Osteoblast (primary cell): ENCODE data around the gene WDFY4. TPM values are rescaled to one million over a fixed set of nuclear protein-coding genes. Genes with fewer than 3 reads are reported as not detected.

Experiments used
- DNase-seq: peaks from one replicate; pipeline ENCODE4 v3.0.0; 2011; ENCODE audit warnings: low spot score, mixed read lengths; ENCODE audit not compliant: insufficient read length; ENCODE audit errors: missing footprints
- H2AFZ ChIP-seq: 2 replicates; pipeline ENCODE4 v1.6.0; 2011; ENCODE audit warnings: mild to moderate bottlenecking, low read length
- H3K27ac ChIP-seq: 2 replicates; pipeline ENCODE4 v1.5.1; 2011; ENCODE audit warnings: mild to moderate bottlenecking, low read depth, low read length, moderate library complexity
- H3K27me3 ChIP-seq: 2 replicates; pipeline ENCODE4 v1.6.0; 2012; ENCODE audit warnings: mild to moderate bottlenecking, control low read depth, inconsistent platforms, low read length, moderate library complexity; ENCODE audit not compliant: insufficient read depth
- H3K36me3 ChIP-seq: 2 replicates; pipeline ENCODE4 v1.5.1; 2011; ENCODE audit warnings: mild to moderate bottlenecking, low read length, control low read depth, moderate library complexity; ENCODE audit not compliant: insufficient read depth
- H3K4me1 ChIP-seq: 2 replicates; pipeline ENCODE4 v1.5.1; 2011; ENCODE audit warnings: mild to moderate bottlenecking, low read length, control low read depth, moderate library complexity; ENCODE audit not compliant: insufficient read depth
- H3K4me2 ChIP-seq: 2 replicates; pipeline ENCODE4 v1.6.0; 2011; ENCODE audit warnings: mild to moderate bottlenecking, low read length; ENCODE audit not compliant: insufficient read depth
- H3K4me3 ChIP-seq: fragments of 200-600 bp; sonication (generic); 3 replicates; pipeline ENCODE4 v1.5.1; 2012; ENCODE audit warnings: mild to moderate bottlenecking, low read length, inconsistent platforms; ENCODE audit not compliant: insufficient read depth
- H3K79me2 ChIP-seq: 2 replicates; pipeline ENCODE4 v1.6.0; 2012; ENCODE audit warnings: mild to moderate bottlenecking, low read length, control low read depth, inconsistent platforms; ENCODE audit not compliant: insufficient read depth
- H3K9me3 ChIP-seq: 2 replicates; pipeline ENCODE4 v1.5.1; 2011; ENCODE audit warnings: low read depth, low read length, control low read depth
- H4K20me1 ChIP-seq: 2 replicates; pipeline ENCODE4 v1.6.0; 2012; ENCODE audit warnings: mild to moderate bottlenecking, low read length, control low read depth; ENCODE audit not compliant: insufficient read depth
- CTCF ChIP-seq: IDR thresholded peaks from 2 replicates; pipeline ENCODE4 v1.5.1; 2011; ENCODE audit warnings: mild to moderate bottlenecking, low read depth, low read length, moderate library complexity; ENCODE audit errors: extremely low read depth
- total RNA-seq: library from RNA; depleted of rRNA; stranded (reverse); fragments of >200 nt; gene quantifications from 2 replicates; pipeline ENCODE4 v1.2.3, GENCODE V29; 2012

Gene WDFY4
- total RNA-seq, 1 donor = 0.36 TPM

DNA sequence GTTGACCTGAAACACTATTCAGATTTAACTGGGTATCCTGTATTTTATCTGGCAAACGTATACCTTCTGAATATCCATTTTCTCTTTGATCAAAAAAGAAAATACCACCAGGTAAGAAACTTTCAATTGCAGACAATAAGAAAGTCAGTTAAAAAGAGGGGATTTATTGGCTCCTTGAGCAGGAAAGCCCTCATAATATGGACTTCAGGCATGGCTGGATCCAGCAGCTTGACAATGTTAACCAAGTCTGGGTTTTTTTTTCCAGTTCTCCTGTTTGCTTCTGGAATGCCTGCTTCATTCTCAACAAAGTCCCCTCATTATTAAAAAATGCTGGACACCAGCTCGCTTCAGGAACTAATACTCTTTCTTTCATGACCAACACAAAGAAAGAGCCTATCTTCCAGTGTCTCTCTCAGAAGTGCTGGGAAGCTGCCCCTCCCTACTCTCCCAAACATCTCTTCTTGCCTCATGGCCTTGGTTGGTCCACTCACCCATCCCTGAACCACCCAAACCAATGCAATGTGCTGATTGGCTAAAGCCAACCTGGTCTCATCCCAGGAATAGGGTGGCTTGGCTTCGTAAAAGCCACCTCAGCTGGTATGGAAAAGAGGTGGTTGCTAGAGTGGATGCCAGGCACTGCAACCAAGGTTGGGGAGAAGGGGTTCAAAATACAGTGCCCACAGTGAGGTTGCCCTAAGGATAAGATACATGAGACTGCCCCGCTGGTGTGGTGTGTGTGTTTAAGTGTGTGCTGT lies 30.6 kb upstream of the WDFY4 start:
- H2AFZ ChIP-seq = no peak overlapping the region
- H3K79me2 ChIP-seq = peaks cover 51% of the 10 kb centered on the region
- H3K9me3 ChIP-seq = no peaks in the 10 kb centered on the region
- H3K4me1 ChIP-seq = peaks cover 20% of the 10 kb centered on the region
- H3K27me3 ChIP-seq = no peaks in the 10 kb centered on the region
- DNase-seq = peak; percentile 52
- peaks cover 5% of the 10 kb centered on the region for H3K36me3 ChIP-seq
- no peaks in the 10 kb centered on the region for H4K20me1 ChIP-seq
- H3K27ac ChIP-seq = peak overlapping the region; percentile 15
- TF ChIP-seq CTCF = no peak
- H3K4me2 ChIP-seq = peak overlapping the region; percentile 95
- peak overlapping the region; percentile 45 for H3K4me3 ChIP-seq

DNA sequence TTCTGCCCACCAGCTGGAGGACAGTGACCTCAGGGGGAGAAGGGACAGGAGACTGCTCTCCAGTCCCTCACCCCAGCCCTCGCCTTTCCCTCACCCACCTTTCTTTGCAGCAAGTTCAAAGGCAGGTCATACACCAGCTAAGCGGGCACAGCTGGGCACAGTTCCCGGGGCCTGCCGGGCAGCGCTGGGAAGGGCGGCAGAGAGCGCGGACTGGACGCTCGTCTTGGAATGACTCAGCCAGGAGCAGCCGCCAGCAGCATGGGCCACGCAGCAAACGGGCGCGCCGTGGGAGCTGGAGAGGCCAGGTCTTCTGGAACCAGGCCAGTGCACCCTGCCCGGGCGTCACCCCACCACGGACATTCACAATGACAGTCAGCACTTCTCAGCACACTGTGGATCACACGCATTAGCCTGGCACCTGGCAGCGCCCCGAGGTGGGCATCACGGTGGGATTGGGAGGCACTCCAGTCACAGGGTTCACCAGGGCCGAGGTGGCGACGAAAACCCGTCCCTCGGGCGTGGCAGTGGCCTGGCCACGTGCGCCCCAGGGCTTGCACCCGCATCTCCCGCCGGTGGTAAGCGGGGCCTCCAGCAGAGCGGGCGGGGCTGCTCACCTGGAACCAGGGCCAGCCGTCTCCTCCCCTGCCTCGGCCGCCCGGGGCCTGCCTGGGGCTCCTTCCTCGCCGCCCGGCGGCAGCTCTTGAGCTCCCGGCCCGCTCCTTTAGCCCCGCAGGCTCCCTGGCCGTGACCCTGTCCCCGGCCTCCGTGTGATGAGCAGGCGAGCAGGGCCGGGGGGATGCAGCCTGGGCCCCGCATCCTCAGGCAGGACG lies 29.0 kb upstream of the WDFY4 start:
- Histone ChIP-seq H3K36me3 (peaks cover 5% of the 10 kb centered on the region), H3K9me3 (no peaks in the 10 kb centered on the region), H2AFZ (peak overlapping the region; percentile 67), H3K4me1 (peaks cover 20% of the 10 kb centered on the region), H3K27ac (peak overlapping the region; percentile 69), H3K27me3 (peaks cover 5% of the 10 kb centered on the region), H4K20me1 (no peaks in the 10 kb centered on the region), H3K4me3 (peak overlapping the region; percentile 78), H3K79me2 (peaks cover 43% of the 10 kb centered on the region), H3K4me2 (peak overlapping the region; percentile 95)
- DNase-seq = peak; percentile 94
- no peak for TF ChIP-seq CTCF

GRCh38 chr10:48656241-48656913 lies 28.3 kb upstream of the WDFY4 start:
- Histone ChIP-seq H3K4me1 (peaks cover 20% of the 10 kb centered on the region), H3K79me2 (peaks cover 36% of the 10 kb centered on the region), H3K4me2 (peak overlapping the region; percentile 95), H3K27me3 (peaks cover 11% of the 10 kb centered on the region), H3K36me3 (peaks cover 5% of the 10 kb centered on the region), H3K27ac (peak overlapping the region; percentile 4), H3K4me3 (peak overlapping the region; percentile 78), H3K9me3 (no peaks in the 10 kb centered on the region), H4K20me1 (no peaks in the 10 kb centered on the region), H2AFZ (peak overlapping the region; percentile 92)
- peak; percentile 99 for DNase-seq
- peak; percentile 89 for TF ChIP-seq CTCF
